ENCODE data around the gene DSE.

Gene DSE

GRCh38 chr6:116389357-116389756 lies 18.6 kb downstream of the DSE start:
- Histone ChIP-seq H3K4me1 (ENCODE audit: insufficient read depth, low read length) (peaks cover 15% of the 10 kb centered on the region), H3K27me3 (ENCODE audit: control insufficient read depth in 1 of 2, insufficient read depth in 2 of 2, low read length in 2 of 2) (no peaks in the 10 kb centered on the region), H3K4me3 (ENCODE audit: low read depth in 1 of 2, low read length in 2 of 2) (no peak overlapping the region), H3K27ac (ENCODE audit: low read depth, low read length) (no peak overlapping the region), H3K9me3 (ENCODE audit: low read length) (no peaks in the 10 kb centered on the region), H3K36me3 (ENCODE audit: insufficient read depth, low read length) (no peaks in the 10 kb centered on the region), H3K9ac (ENCODE audit: low read length) (no peak overlapping the region)

- Histone ChIP-seq H3K4me3 (ENCODE audit: low read depth in 1 of 2, low read length in 2 of 2) (no peak overlapping the region), H3K27me3 (ENCODE audit: control insufficient read depth in 1 of 2, insufficient read depth in 2 of 2, low read length in 2 of 2) (no peaks in the 10 kb centered on the region), H3K4me1 (ENCODE audit: insufficient read depth, low read length) (peaks cover 15% of the 10 kb centered on the region), H3K9ac (ENCODE audit: low read length) (no peak overlapping the region), H3K9me3 (ENCODE audit: low read length) (no peaks in the 10 kb centered on the region), H3K36me3 (ENCODE audit: insufficient read depth, low read length) (no peaks in the 10 kb centered on the region), H3K27ac (ENCODE audit: low read depth, low read length) (no peak overlapping the region)
Observed at GRCh38 chr6:116390581-116390980, 19.8 kb downstream of the DSE start.

DNA sequence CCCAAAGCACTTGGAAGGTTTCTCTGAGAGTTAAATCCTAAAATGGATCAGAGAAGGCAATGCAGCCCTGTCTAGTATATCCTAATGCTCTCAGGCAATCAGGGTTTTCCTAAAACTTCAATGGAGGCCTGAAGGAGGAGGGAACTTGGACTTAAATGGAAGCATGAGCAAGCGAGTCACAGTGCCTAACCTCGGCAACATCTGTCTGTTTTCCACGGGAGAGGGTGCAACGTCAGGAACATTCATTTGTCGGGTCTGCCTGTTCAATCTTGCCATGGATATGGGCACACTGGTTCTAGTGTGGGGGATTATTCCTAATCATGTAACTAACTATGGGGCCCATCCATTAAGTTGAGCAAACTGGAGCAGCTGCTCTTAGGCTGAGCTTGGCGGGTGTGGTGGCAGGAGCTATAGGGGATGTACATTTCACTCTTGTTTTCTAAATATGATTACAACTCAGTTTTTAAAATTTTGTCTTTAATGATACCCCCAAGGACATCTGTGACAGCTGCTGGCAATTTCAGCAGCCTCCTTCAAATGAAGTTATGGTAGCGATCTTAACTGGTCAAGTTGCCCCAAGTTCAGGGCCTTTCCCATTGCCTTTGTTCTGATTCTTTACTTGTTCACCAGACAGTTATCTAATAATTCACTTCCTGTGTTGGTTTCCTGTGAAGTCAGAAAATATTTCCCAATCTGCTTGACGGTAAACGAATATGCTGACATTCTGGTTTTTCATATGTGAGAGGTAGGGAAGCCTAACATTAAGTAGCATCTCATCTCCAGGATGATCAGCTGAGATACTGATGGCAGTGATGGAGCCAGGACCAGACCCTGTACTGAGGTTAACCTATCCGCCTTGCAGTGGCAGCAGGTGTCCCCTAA lies 21.6 kb downstream of the DSE start:
- H3K9ac ChIP-seq (ENCODE audit: low read length) = no peak overlapping the region
- H3K9me3 ChIP-seq (ENCODE audit: low read length) = no peaks in the 10 kb centered on the region
- H3K36me3 ChIP-seq (ENCODE audit: insufficient read depth, low read length) = no peaks in the 10 kb centered on the region
- H3K4me3 ChIP-seq (ENCODE audit: low read depth in 1 of 2, low read length in 2 of 2) = no peak overlapping the region
- H3K27me3 ChIP-seq (ENCODE audit: control insufficient read depth in 1 of 2, insufficient read depth in 2 of 2, low read length in 2 of 2) = no peaks in the 10 kb centered on the region
- H3K27ac ChIP-seq (ENCODE audit: low read depth, low read length) = no peak overlapping the region
- H3K4me1 ChIP-seq (ENCODE audit: insufficient read depth, low read length) = peaks cover 4% of the 10 kb centered on the region

- Histone ChIP-seq H3K27ac (ENCODE audit: low read depth, low read length) (no peak overlapping the region), H3K9ac (ENCODE audit: low read length) (no peak overlapping the region), H3K4me1 (ENCODE audit: insufficient read depth, low read length) (peaks cover 3% of the 10 kb centered on the region), H3K9me3 (ENCODE audit: low read length) (no peaks in the 10 kb centered on the region), H3K36me3 (ENCODE audit: insufficient read depth, low read length) (no peaks in the 10 kb centered on the region), H3K4me3 (ENCODE audit: low read depth in 1 of 2, low read length in 2 of 2) (no peak overlapping the region), H3K27me3 (ENCODE audit: control insufficient read depth in 1 of 2, insufficient read depth in 2 of 2, low read length in 2 of 2) (no peaks in the 10 kb centered on the region)
Observed at GRCh38 chr6:116393430-116393829, 22.7 kb downstream of the DSE start.

DNA sequence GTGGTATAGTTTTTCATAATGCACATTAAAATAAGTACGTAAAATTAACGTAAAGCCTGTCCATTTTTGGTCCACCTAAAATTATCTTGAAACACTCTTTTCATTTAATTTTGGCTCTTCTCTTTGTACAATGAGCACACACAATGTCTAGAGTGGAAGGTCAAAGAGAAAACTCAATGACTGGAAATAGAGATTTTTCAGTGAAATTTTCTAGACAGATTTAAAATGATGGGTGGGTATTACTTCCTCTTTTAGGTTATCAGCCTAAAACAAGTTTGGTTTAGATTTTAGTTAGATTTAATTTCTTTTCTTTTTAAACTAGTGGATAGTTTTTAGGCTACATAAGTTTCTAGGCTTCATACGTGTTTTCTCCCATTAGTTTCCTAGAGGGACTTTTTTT lies 24.9 kb downstream of the DSE start:
- H3K9me3 ChIP-seq (ENCODE audit: low read length) = no peaks in the 10 kb centered on the region
- no peak overlapping the region for H3K27ac ChIP-seq (ENCODE audit: low read depth, low read length)
- peaks cover 6% of the 10 kb centered on the region for H3K4me1 ChIP-seq (ENCODE audit: insufficient read depth, low read length)
- H3K36me3 ChIP-seq (ENCODE audit: insufficient read depth, low read length) = peaks cover 3% of the 10 kb centered on the region
- H3K27me3 ChIP-seq (ENCODE audit: control insufficient read depth in 1 of 2, insufficient read depth in 2 of 2, low read length in 2 of 2) = no peaks in the 10 kb centered on the region
- H3K4me3 ChIP-seq (ENCODE audit: low read depth in 1 of 2, low read length in 2 of 2) = no peak overlapping the region
- H3K9ac ChIP-seq (ENCODE audit: low read length) = no peak overlapping the region

GRCh38 chr6:116396441-116396840 lies 25.7 kb downstream of the DSE start:
- peaks cover 3% of the 10 kb centered on the region for H3K36me3 ChIP-seq (ENCODE audit: insufficient read depth, low read length)
- no peaks in the 10 kb centered on the region for H3K9me3 ChIP-seq (ENCODE audit: low read length)
- no peak overlapping the region for H3K4me3 ChIP-seq (ENCODE audit: low read depth in 1 of 2, low read length in 2 of 2)
- no peak overlapping the region for H3K27ac ChIP-seq (ENCODE audit: low read depth, low read length)
- peaks cover 6% of the 10 kb centered on the region for H3K4me1 ChIP-seq (ENCODE audit: insufficient read depth, low read length)
- no peak overlapping the region for H3K9ac ChIP-seq (ENCODE audit: low read length)
- H3K27me3 ChIP-seq (ENCODE audit: control insufficient read depth in 1 of 2, insufficient read depth in 2 of 2, low read length in 2 of 2) = no peaks in the 10 kb centered on the region

DNA sequence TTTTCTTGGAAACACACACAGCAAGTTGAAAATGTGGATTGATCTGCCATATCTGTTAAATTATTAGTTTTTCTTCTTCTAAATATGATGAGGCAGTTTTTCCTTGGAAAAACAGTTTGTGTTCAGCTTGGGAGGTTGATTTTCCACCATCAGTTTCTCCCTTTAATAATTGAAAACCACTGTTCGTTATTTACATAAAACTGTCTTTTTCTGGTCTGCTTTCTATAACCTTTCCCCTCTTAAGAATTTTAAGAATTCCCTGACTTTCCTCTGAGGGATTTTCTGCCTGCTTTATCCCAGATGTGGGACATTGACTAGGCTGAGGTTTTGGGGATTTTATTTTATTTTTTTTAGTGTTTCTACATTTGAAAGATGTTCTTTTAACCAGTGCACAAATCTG lies 27.2 kb downstream of the DSE start:
- no peak overlapping the region for H3K9ac ChIP-seq (ENCODE audit: low read length)
- no peak overlapping the region for H3K27ac ChIP-seq (ENCODE audit: low read depth, low read length)
- peaks cover 6% of the 10 kb centered on the region for H3K4me1 ChIP-seq (ENCODE audit: insufficient read depth, low read length)
- no peak overlapping the region for H3K4me3 ChIP-seq (ENCODE audit: low read depth in 1 of 2, low read length in 2 of 2)
- H3K36me3 ChIP-seq (ENCODE audit: insufficient read depth, low read length) = peaks cover 3% of the 10 kb centered on the region
- H3K27me3 ChIP-seq (ENCODE audit: control insufficient read depth in 1 of 2, insufficient read depth in 2 of 2, low read length in 2 of 2) = no peaks in the 10 kb centered on the region
- no peaks in the 10 kb centered on the region for H3K9me3 ChIP-seq (ENCODE audit: low read length)

DNA sequence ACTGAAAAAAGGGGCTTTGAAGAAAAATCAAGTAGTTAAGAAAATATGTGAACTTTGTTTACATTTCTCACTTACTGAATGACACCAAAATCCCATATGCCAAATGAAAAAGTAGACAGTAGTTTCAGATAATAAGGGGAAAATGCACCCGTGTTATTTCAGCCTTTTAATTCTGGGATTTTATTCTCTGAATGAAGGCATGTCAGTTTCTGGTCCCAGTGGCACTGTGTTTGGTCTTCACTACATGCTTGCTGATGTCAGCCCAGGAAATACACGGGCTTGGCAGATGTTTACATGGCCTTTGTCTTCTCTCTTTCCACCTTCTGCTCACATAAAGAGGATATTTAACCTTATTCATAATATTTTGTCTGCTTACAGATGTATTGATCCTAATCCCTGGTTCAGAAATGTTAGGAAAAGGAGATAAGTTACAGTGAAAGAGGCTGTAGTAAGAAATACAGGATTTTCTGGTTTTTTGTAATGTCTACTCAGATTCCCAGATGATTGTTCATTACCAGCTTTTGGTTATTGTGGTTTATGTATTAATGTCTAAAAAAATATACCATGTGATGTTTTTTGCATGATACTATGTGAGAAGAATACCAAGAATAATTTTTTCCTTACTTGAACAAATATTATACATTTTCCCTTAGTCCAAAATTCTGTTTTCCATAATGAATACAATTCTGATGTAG lies 27.7 kb downstream of the DSE start:
- H3K36me3 ChIP-seq (ENCODE audit: insufficient read depth, low read length) = peaks cover 3% of the 10 kb centered on the region
- no peaks in the 10 kb centered on the region for H3K9me3 ChIP-seq (ENCODE audit: low read length)
- no peak overlapping the region for H3K9ac ChIP-seq (ENCODE audit: low read length)
- no peak overlapping the region for H3K27ac ChIP-seq (ENCODE audit: low read depth, low read length)
- peaks cover 6% of the 10 kb centered on the region for H3K4me1 ChIP-seq (ENCODE audit: insufficient read depth, low read length)
- no peak overlapping the region for H3K4me3 ChIP-seq (ENCODE audit: low read depth in 1 of 2, low read length in 2 of 2)
- no peaks in the 10 kb centered on the region for H3K27me3 ChIP-seq (ENCODE audit: control insufficient read depth in 1 of 2, insufficient read depth in 2 of 2, low read length in 2 of 2)

DNA sequence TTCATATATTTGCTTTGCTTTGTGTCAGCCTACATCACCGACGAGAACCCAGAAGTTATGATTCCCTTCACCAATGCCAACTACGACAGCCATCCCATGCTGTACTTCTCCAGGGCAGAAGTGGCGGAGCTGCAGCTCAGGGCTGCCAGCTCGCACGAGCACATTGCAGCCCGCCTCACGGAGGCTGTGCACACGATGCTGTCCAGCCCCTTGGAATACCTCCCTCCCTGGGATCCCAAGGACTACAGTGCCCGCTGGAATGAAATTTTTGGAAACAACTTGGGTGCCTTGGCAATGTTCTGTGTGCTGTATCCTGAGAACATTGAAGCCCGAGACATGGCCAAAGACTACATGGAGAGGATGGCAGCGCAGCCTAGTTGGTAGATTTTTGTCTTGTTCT lies 28.5 kb downstream of the DSE start:
- no peaks in the 10 kb centered on the region for H3K9me3 ChIP-seq (ENCODE audit: low read length)
- H3K9ac ChIP-seq (ENCODE audit: low read length) = no peak overlapping the region
- no peak overlapping the region for H3K27ac ChIP-seq (ENCODE audit: low read depth, low read length)
- H3K4me1 ChIP-seq (ENCODE audit: insufficient read depth, low read length) = peaks cover 9% of the 10 kb centered on the region
- peaks cover 3% of the 10 kb centered on the region for H3K36me3 ChIP-seq (ENCODE audit: insufficient read depth, low read length)
- H3K27me3 ChIP-seq (ENCODE audit: control insufficient read depth in 1 of 2, insufficient read depth in 2 of 2, low read length in 2 of 2) = no peaks in the 10 kb centered on the region
- no peak overlapping the region for H3K4me3 ChIP-seq (ENCODE audit: low read depth in 1 of 2, low read length in 2 of 2)

GRCh38 chr6:116400328-116400727 lies 29.6 kb downstream of the DSE start:
- H3K27ac ChIP-seq (ENCODE audit: low read depth, low read length) = no peak overlapping the region

GRCh38 chr6:116402108-116402937 lies 31.6 kb downstream of the DSE start:
- Histone ChIP-seq H3K4me1 (ENCODE audit: insufficient read depth, low read length) (peaks cover 24% of the 10 kb centered on the region), H3K4me3 (ENCODE audit: low read depth in 1 of 2, low read length in 2 of 2) (no peak overlapping the region)

More at GRCh38 chr6:116400328-116400727, 29.6 kb downstream of the DSE start:
- Histone ChIP-seq H3K9ac (ENCODE audit: low read length) (no peak overlapping the region), H3K4me1 (ENCODE audit: insufficient read depth, low read length) (peaks cover 15% of the 10 kb centered on the region), H3K9me3 (ENCODE audit: low read length) (no peaks in the 10 kb centered on the region), H3K36me3 (ENCODE audit: insufficient read depth, low read length) (peaks cover 3% of the 10 kb centered on the region), H3K27me3 (ENCODE audit: control insufficient read depth in 1 of 2, insufficient read depth in 2 of 2, low read length in 2 of 2) (no peaks in the 10 kb centered on the region), H3K4me3 (ENCODE audit: low read depth in 1 of 2, low read length in 2 of 2) (no peak overlapping the region)

More at GRCh38 chr6:116402108-116402937, 31.6 kb downstream of the DSE start:
- H3K9ac ChIP-seq (ENCODE audit: low read length) = no peak overlapping the region
- H3K36me3 ChIP-seq (ENCODE audit: insufficient read depth, low read length) = peaks cover 3% of the 10 kb centered on the region
- no peak overlapping the region for H3K27ac ChIP-seq (ENCODE audit: low read depth, low read length)
- no peaks in the 10 kb centered on the region for H3K27me3 ChIP-seq (ENCODE audit: control insufficient read depth in 1 of 2, insufficient read depth in 2 of 2, low read length in 2 of 2)
- H3K9me3 ChIP-seq (ENCODE audit: low read length) = no peaks in the 10 kb centered on the region

Data from muscle layer of colon (tissue), 2 donors.